Measurements from ENCODE around the gene UBE2S.
A peak's percentile ranks its signal among the peaks of the same experiment; 100 is the strongest.
"Not testable (repeated sequence)": the region's sequence is repeated elsewhere in the genome, so short reads cannot be mapped to it uniquely, and the experiment has no call there.

Gene UBE2S

DNA sequence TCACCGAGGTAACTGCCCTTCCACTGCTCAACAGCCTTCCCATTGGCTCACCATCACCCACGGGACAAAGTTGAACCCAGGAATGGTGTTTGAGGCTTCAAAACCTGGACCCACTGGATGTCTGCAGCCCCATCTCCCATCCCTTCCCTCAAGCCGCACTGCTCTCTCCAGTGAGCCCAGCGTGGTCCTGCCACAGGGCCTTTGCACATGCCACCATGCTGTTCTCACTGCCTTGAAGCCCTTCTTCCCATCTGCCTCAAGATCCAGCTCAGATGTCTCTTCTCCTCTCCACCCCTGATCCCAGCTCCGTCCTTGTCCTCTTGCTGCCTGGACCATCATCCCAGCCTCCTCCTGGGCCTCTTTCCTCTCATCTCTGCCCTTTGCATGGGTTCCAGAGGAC, 31.5 kb upstream of the UBE2S start:
- no peak for DNase-seq

DNA sequence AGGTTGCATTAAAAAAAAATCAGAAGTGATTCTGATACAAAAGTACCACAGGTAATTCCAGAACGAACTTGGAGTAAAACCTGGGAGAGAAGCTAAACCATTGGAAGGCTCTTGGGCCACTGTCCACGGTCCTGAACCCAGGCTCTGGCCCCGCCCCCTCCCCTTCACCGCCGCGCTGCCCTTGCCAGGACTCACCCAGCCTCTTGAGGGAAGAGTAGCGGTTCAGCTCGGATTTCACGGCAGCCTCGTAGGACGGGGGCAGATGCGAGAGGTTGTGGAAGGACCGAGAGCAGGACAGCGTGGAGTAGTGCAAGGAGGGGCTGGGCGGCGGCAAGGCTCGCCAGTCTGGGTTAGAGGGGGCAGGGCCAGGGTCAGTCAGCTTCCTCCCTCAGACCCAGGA, 29.8 kb upstream of the UBE2S start:
- DNase-seq, result no peak

- DNase-seq, result no peak
Measured at GRCh38 chr19:55436847-55437246, 29.3 kb upstream of the UBE2S start.

DNA sequence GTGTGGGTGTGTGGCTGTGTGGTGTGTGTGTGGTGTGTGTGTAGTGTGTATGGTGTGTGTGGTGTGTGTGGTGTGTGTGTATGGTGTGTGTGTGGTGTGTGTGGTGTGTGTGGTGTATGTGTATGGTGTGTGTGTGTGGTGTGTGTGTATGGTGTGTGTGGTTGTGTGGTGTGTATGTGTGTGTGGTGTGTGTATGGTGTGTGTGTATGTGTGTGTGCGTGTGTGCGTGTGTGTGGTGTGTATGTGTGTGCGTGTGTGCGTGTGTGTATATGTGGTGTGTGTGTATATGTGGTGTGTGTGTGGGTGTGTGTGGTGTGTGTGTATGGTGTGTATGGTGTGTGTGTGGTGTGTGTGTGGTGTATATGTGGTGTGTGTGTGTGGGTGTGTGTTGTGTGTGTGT, 27.4 kb upstream of the UBE2S start:
- DNase-seq, result no peak

DNA sequence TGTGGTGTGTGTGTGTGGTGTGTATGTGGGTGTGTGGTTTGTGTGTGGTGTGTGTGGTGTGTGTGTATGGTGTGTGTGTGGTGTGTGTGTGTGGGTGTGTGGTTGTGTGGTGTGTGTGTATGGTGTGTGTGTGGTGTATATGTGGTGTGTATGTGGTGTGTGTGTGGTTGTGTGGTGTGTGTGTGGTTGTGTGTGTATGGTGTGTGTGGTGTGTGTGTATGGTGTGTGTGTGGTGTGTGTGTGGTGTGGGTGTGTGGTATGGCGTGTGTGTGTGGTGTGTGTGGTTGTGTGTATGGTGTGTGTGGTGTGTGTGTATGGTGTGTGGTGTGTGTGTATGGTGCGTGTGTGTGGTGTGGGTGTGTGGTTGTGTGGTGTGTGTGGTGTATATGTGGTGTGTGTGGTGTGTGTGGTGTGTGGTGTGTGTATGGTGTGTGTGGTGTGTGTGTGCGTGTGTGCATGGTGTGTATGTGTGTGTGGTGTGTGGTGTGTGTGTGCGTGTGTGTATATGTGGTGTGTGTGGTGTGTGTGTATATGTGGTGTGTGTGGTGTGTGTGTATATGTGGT, 26.9 kb upstream of the UBE2S start:
- no peak for DNase-seq

DNA sequence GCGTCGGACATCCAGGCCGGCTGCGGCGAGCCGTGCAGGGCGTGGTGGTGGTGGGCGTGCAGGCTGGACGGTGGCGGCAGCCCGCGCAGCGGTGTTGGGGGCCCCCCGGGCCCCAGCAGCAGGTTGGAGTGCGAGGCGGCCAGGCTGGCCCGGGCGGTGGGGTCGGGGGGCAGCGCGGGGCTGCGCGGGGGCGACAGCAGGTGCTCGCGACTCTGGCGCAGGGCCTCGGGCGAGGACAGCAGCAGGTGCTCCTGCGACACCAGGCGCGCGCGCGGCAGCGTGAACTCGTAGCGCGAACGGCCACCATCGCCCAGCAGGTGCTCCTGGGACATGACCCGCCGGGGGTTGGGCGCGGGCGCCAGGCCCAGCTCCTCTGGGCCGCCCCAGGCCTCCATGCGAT, 25.7 kb upstream of the UBE2S start:
- no peak for DNase-seq

DNA sequence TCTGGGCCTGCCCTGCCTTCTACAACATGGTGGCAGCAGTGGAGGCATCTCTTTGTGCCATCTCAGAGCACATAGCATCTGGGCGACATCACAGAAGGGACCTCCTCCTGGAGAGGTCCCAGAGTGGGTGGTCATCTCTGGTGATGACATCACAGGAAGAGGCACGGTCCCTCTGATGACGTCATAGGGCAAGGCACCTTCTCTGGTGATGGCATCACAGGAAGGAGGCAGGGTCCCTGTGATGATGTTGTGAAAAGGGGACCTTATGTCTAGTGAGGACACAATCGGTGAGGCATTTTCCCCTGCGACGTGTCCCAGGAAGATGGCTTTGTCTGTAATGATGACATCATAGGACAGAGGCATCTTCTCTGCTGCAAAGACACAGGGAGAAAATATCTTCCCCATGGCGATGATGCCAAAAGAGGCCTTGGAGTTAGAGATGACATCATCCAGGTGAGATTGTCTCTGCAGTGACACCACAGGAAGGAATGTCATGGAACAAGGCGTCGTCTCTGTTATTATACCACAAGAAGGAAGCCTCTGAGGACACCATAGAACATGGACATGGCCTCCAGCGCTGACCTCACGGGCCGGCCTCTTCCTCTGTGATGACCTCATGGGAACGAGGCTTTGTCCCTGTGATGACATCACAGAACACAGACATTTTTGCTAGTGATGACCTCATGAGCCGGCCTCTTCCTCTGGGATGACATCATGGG, 24.8 kb upstream of the UBE2S start:
- DNase-seq, result no peak

DNA sequence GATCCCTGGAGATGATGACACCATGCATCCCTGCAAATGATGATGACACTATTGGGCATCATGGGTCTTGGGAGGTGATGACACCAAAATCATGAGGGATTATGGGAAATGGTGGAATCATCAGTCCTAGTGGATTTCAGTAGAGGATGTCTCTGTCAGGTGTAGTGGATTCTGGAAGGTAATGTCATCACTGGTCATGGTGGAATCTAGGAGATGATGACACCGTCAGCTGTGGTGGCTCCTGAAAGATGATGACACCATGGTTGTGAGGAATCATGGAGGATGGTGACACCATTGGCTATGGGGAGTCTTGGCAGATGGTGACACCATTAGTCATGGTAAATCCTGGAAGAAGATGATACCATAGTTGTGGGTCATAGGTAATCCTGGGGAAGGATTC, 23.6 kb upstream of the UBE2S start:
- no peak for DNase-seq

GRCh38 chr19:55426042-55426441, 18.5 kb upstream of the UBE2S start:
- DNase-seq, result no peak

DNA sequence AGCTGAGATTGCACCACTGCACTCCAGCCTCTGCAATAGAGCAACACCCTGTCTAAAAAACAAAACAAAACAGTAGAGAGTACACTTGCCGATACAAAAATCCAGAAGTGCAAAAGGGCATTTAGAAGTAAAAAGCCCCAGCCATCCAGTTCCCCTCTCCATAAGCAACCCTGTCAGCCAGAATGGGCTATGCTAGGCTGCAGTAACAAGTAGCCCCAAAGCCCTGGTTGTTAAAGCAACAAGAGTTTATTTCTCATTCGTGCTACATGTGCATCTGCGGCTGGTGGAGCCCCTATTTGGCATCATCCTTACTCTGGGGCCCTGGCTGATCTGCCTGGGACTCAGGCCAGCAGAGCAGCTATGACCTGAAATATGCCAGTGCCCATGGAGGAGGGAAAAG, 16.9 kb upstream of the UBE2S start:
- DNase-seq, result no peak

DNA sequence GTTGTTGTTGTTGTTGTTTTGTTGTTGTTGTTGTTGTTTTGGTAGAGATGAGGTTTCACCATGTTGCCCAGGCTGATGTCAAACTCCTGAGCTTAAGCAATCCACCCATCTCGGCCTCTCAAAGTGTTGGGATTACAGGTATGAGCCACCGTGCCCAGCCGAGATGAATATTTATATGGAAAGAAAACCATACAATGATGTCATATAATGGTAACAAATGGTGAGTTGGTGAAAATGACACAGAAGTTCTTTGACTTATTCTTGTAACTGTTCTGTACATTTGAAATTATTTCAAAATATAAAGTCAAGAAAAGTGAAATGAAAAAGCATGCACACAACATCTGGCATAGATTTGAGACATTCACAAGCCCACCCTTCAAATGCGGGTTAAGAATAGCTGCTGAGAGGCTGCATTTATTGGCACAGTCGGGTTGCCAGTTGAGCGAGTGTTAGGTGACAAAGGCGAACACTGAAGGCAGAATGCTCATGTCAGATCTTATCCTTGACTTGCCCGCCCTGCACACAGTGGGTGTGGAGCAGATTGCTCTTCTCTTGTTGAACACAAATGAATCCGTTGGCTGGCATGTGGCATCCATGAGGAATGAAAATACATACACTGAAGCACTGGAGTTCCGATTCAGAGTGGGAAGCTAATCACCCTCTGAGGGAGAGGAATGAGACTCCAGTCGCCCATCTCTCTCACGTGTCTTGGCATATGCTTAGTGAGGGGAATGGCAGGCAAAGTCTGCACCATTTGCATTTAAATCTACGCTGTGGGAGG, 15.8 kb upstream of the UBE2S start:
- DNase-seq, result peak; percentile 31

DNA sequence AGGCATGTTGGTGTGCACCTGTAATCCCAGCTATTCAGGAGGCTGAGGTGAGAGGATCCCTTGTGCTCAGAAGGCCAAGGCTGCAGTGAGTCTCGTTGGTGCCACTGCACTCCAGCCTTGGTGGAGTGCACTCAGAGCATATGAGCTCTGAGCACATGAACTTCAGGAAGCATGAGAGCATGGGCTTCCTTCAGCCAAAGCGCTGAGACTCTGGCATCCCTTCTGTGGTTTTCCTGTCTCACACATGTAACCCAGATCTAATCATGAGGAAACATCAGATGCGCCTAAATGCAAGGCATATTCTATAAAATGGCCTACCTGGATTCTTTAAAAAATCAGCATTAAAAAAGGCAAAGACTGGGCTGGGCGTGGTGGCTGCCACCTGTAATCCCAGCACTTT, 13.7 kb upstream of the UBE2S start:
- not testable (repeated sequence) for DNase-seq

- DNase-seq, result no peak
Measured at GRCh38 chr19:55419624-55420236, 12.1 kb upstream of the UBE2S start.

- DNase-seq, result no peak
Measured at GRCh38 chr19:55419103-55419502, 11.5 kb upstream of the UBE2S start.

DNA sequence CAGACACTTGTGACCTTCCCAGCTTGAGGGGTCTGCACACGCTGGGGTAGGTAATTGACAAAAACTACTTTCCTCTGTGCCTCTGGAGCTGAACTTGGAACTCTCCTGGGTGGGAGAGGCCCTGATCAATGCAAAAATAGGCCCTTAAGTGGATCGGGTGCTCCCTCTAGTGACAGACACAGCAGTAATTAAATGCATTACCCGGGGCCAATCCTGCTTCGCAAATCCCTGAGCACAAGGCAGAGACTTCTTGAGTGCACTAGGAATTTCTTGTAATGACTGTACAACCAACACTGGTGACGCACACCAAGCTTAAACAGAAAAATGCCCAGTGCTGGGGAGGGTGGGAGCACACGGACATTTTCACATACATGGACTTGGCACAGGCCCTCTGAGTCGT, 10.6 kb upstream of the UBE2S start:
- DNase-seq, result peak; percentile 87

GRCh38 chr19:55410168-55410567, 2.6 kb upstream of the UBE2S start:
- no peak for DNase-seq

- DNase-seq, result not testable (repeated sequence)
Measured at GRCh38 chr19:55409179-55409578, 1.6 kb upstream of the UBE2S start.

GRCh38 chr19:55408533-55408872, 915 bp upstream of the UBE2S start:
- DNase-seq, result no peak

- peak; percentile 100 for DNase-seq
Measured at GRCh38 chr19:55407800-55408532, 378 bp upstream of the UBE2S start.

GRCh38 chr19:55406826-55407549, 600 bp downstream of the UBE2S start:
- peak; percentile 62 for DNase-seq

GRCh38 chr19:55406091-55406825, 1.3 kb downstream of the UBE2S start:
- no peak for DNase-seq

GRCh38 chr19:55405638-55406037, 1.9 kb downstream of the UBE2S start:
- no peak for DNase-seq

All from NCI-H69 (cell line).